HepG2 (cell line): ENCODE data around the gene ATP5PF. TPM values are rescaled to one million over a fixed set of nuclear protein-coding genes. Genes with fewer than 3 reads are reported as not detected.

Source experiments
- ATAC-seq: fragments of 200-7000 bp; cut with Tn5 transposase; 3 replicates; pipeline ENCODE4 v1.9.1; 2020; ENCODE audit warnings: mild to moderate bottlenecking, moderate library complexity
- BruUV-seq: library from RNA; stranded (reverse); fragments of 400-500 nt; replicated peaks from 2 replicates; lab custom pipeline; 2021; lab: Mats Ljungman, UMichigan
- CTCF ChIA-PET: fragments of 300-600 bp; formaldehyde crosslinking; extraction: SDS; loops from one replicate; lab custom pipeline; 2021; ENCODE audit warnings: low total read pairs, inconsistent platforms, low intra/inter-chr PET ratio; lab: Yijun Ruan, JAX
- POLR2A ChIA-PET: fragments of 350-600 bp; sonication (Branson Sonifier 250); formaldehyde crosslinking; loops from one replicate; lab custom pipeline; 2020; ENCODE audit warnings: antibody characterized with exemption, inconsistent platforms; lab: Yijun Ruan, JAX
- DNase-seq: peaks from one replicate; pipeline ENCODE4 v3.0.0-alpha.2; 2015; ENCODE audit warnings: low spot score
- FAIRE-seq: peaks from 3 replicates; lab custom pipeline; 2011; peaks lifted over from hg19 to GRCh38; lab: Jason Lieb, UNC
- H2AFZ ChIP-seq: one replicate; pipeline ENCODE4 v1.6.1; 2011; ENCODE audit warnings: low read length, inconsistent platforms
- H3K27ac ChIP-seq: fragments of 300-600 bp; 3 replicates; pipeline ENCODE4 v1.8.0; 2011; ENCODE audit warnings: mixed run types, mild to moderate bottlenecking, mixed read lengths, low read length, inconsistent platforms; ENCODE audit not compliant: insufficient read depth; ENCODE audit errors: extremely low read length
- H3K27me3 ChIP-seq, 2 experiments: fragments of 200-600 bp in 1 of 2; 2 replicates in 1 of 2; 3 replicates in 1 of 2; pipeline versions ENCODE4 v1.6.0 to v1.8.0; 2011; ENCODE audit warnings: low read length in 2 of 2, mild to moderate bottlenecking in 2 of 2, moderate library complexity in 2 of 2, inconsistent platforms in 1 of 2; ENCODE audit not compliant: insufficient read depth in 2 of 2, control insufficient read depth in 1 of 2
- H3K36me3 ChIP-seq, 2 experiments: fragments of 200-600 bp in 1 of 2; replicated peaks in 1 of 2; 2 replicates in 1 of 2; 3 replicates in 1 of 2; pipeline versions ENCODE4 v1.5.1 to v1.8.0; 2011; ENCODE audit warnings: low read length in 2 of 2, inconsistent platforms in 1 of 2; ENCODE audit not compliant: insufficient read depth in 2 of 2, control insufficient read depth in 1 of 2
- H3K4me1 ChIP-seq: 2 replicates; pipeline ENCODE4 v1.5.1; 2012; ENCODE audit warnings: low read length, inconsistent platforms; ENCODE audit not compliant: insufficient read depth
- H3K4me2 ChIP-seq: 2 replicates; pipeline ENCODE4 v1.6.0; 2011; ENCODE audit warnings: low read depth, low read length, inconsistent platforms
- H3K4me3 ChIP-seq, 3 experiments: fragments of 200-600 bp in 1 of 3; sonication (generic), shearing (Covaris generic) in 1 of 3; replicated peaks in 1 of 3; 2 replicates each; pipeline ENCODE4 v1.5.1; 2011 to 2016; ENCODE audit warnings: low read length in 3 of 3, inconsistent platforms in 2 of 3, low read depth in 2 of 3, mild to moderate bottlenecking in 2 of 3, control low read depth in 1 of 3, mixed read lengths in 1 of 3; ENCODE audit not compliant: insufficient read depth in 1 of 3
- H3K79me2 ChIP-seq: one replicate; pipeline ENCODE4 v1.6.1; 2011; ENCODE audit warnings: low read length, inconsistent platforms; ENCODE audit not compliant: insufficient read depth
- H3K9ac ChIP-seq: 2 replicates; pipeline ENCODE4 v1.6.0; 2011; ENCODE audit warnings: mild to moderate bottlenecking, low read depth, low read length, inconsistent platforms; ENCODE audit not compliant: insufficient read depth
- H3K9me3 ChIP-seq: 2 replicates; pipeline ENCODE4 v1.5.1; 2012; ENCODE audit warnings: mild to moderate bottlenecking, low read length
- H4K20me1 ChIP-seq: 2 replicates; pipeline ENCODE4 v1.6.0; 2011; ENCODE audit warnings: inconsistent platforms, mild to moderate bottlenecking, low read length, moderate library complexity; ENCODE audit not compliant: insufficient read depth
- CBX2 ChIP-seq, 2 experiments: fragments of 200-600 bp in 1 of 2; sonication (generic); formaldehyde crosslinking in 1 of 2; IDR thresholded peaks; 2 replicates each; pipeline versions ENCODE4 v1.7.0 to v1.8.1; 2018 to 2022; ENCODE audit warnings: low read depth in 2 of 2, low read length in 1 of 2, mild to moderate bottlenecking in 1 of 2, missing genetic modification reagents in 1 of 2
- CHCHD3 ChIP-seq: sonication (generic); formaldehyde crosslinking; IDR thresholded peaks from 2 replicates; pipeline ENCODE4 v1.8.0; 2022; ENCODE audit warnings: mild to moderate bottlenecking, missing genetic modification reagents, moderate library complexity
- FOXO1 ChIP-seq: sonication (generic); formaldehyde crosslinking; IDR thresholded peaks from 2 replicates; pipeline ENCODE4 v1.4.0; 2020; ENCODE audit warnings: missing genetic modification reagents
- HOMEZ ChIP-seq: IDR thresholded peaks from 2 replicates; pipeline ENCODE4 v1.6.1; 2016; ENCODE audit warnings: low read depth
- LCORL ChIP-seq, 2 experiments: fragments of 450-650 bp in 1 of 2; sonication (generic) in 1 of 2; formaldehyde crosslinking in 1 of 2; IDR thresholded peaks; 2 replicates each; pipeline versions ENCODE4 v1.5.0 to v1.6.1; 2017 to 2020; ENCODE audit warnings: antibody characterized with exemption in 1 of 2, missing genetic modification reagents in 1 of 2
- MAZ ChIP-seq, 2 experiments: sonication (generic) in 1 of 2; formaldehyde crosslinking in 1 of 2; IDR thresholded peaks; 2 replicates each; pipeline versions ENCODE4 v1.5.0 to v1.6.1; 2012 to 2020; ENCODE audit warnings: low read depth in 2 of 2, mild to moderate bottlenecking in 2 of 2, borderline replicate concordance in 1 of 2, improper control_type of control experiment in 1 of 2, low read length in 1 of 2, missing genetic modification reagents in 1 of 2, moderate library complexity in 1 of 2
- MLLT10 ChIP-seq: sonication (generic); formaldehyde crosslinking; IDR thresholded peaks from 2 replicates; pipeline ENCODE4 v1.4.0; 2020; ENCODE audit warnings: missing genetic modification reagents
- NFE2L2 ChIP-seq: fragments of 150-350 bp; IDR thresholded peaks from 2 replicates; pipeline ENCODE4 v1.6.1; 2014; ENCODE audit warnings: low read length
- NR1H2 ChIP-seq: sonication (generic); formaldehyde crosslinking; IDR thresholded peaks from 2 replicates; pipeline ENCODE4 v1.8.1; 2022; ENCODE audit warnings: low read depth, missing genetic modification reagents, borderline replicate concordance
- RBFOX2 ChIP-seq: fragments of 200-400 bp; formaldehyde crosslinking; IDR thresholded peaks from 2 replicates; pipeline ENCODE4 v1.6.1; 2017; ENCODE audit warnings: low read depth, mild to moderate bottlenecking, low read length
- SAP130 ChIP-seq: IDR thresholded peaks from 2 replicates; pipeline ENCODE4 v1.6.1; 2016; ENCODE audit warnings: low read depth
- SOX5 ChIP-seq: IDR thresholded peaks from 2 replicates; pipeline ENCODE4 v1.6.1; 2016; ENCODE audit warnings: borderline replicate concordance
- SP1 ChIP-seq, 2 experiments: fragments of 450-650 bp in 1 of 2; sonication (generic) in 1 of 2; formaldehyde crosslinking in 1 of 2; IDR thresholded peaks; 2 replicates each; pipeline versions ENCODE4 v1.4.0 to v1.6.1; 2016 to 2020; ENCODE audit warnings: missing genetic modification reagents in 1 of 2
- ZBTB3 ChIP-seq: sonication (generic); formaldehyde crosslinking; IDR thresholded peaks from 2 replicates; pipeline ENCODE4 v1.4.0; 2020; ENCODE audit warnings: low read depth, mild to moderate bottlenecking, moderate library complexity, missing genetic modification reagents, borderline replicate concordance
- ZNF335 ChIP-seq: sonication (generic); formaldehyde crosslinking; IDR thresholded peaks from 2 replicates; pipeline ENCODE4 v1.4.0; 2020; ENCODE audit warnings: missing genetic modification reagents
- ZNF569 ChIP-seq: sonication (generic); formaldehyde crosslinking; IDR thresholded peaks from 2 replicates; pipeline ENCODE4 v1.5.0; 2020; ENCODE audit warnings: mild to moderate bottlenecking, missing genetic modification reagents, moderate library complexity, borderline replicate concordance
- ZSCAN9 ChIP-seq: IDR thresholded peaks from 2 replicates; pipeline ENCODE4 v1.6.1; 2016; ENCODE audit warnings: borderline replicate concordance
- WGBS: methylation state at CpG from one replicate; pipeline ENCODE4 v1.1.6; 2017; ENCODE audit warnings: low lambda C conversion rate; 5-methylcytosine and 5-hydroxymethylcytosine counted together
- in situ Hi-C: cut with HindIII; loops from 2 replicates; pipeline ENCODE4 v1.10.0; 2017; ENCODE audit warnings: low pct_unique_long_range_greater_than_20kb; ENCODE audit not compliant: extremely low pct_ligation_motif_present
- intact Hi-C: fragments of 100-400 bp; cut with micrococcal nuclease; formaldehyde crosslinking; loops from one replicate; pipeline ENCODE4 v1.10.0; 2022; ENCODE audit not compliant: unreplicated experiment
- polyA plus RNA-seq, 8 experiments: library from polyadenylated mRNA; depleted of rRNA in 3 of 8; stranded (reverse) in 7 of 8; unstranded in 1 of 8; fragments of >200 nt; fragmentation: Illumina TruSeq in 4 of 8; extraction: Trizol in 4 of 8; gene quantifications; 2 replicates each; pipeline versions ENCODE4 v1.2.1 to v1.2.3, GENCODE V29; 2011 to 2016; ENCODE audit warnings: low read depth in 4 of 8, missing spikeins in 1 of 8, mixed read lengths in 1 of 8; ENCODE audit not compliant: insufficient read depth in 1 of 8
- total RNA-seq, 5 experiments: library from RNA; depleted of rRNA; stranded (reverse); fragments of >200 nt; fragmentation: Illumina TruSeq; extraction: Trizol; gene quantifications; 2 replicates each; pipeline ENCODE4 v1.2.3, GENCODE V29; 2016; ENCODE audit warnings: low read depth in 1 of 5

ATP5PF gene
- total and polyA plus RNA-seq, 2 of the 13 experiments (the other 11 are each of a cell fraction or from before 2014, with no cell fraction given), result 131 to 157 TPM

GRCh38 chr21:25737421-25737820 is 2.7 kb upstream of the ATP5PF start:
- POLR2A ChIA-PET, result no interaction called here

More at GRCh38 chr21:25737421-25737820, 2.7 kb upstream of the ATP5PF start:
- no peak overlapping the region for H2AFZ ChIP-seq
- peaks cover 6% of the 10 kb centered on the region; the same call in 1 of the 2 replicates for H4K20me1 ChIP-seq
- intact Hi-C loops, result loop anchor here (2.0 kb wide), 1 partner anchor 63 kb away; no protein-coding TSS in a partner anchor
- H3K4me2 ChIP-seq, result no peak overlapping the region
- peaks cover 25% of the 10 kb centered on the region for H3K4me1 ChIP-seq
- no peaks in the 10 kb centered on the region; a peak in 1 of 5 replicates for H3K27me3 ChIP-seq
- H3K9ac ChIP-seq, result no peak overlapping the region
- peaks cover 53% of the 10 kb centered on the region for H3K79me2 ChIP-seq
- H3K4me3 ChIP-seq, result peak overlapping the region in 1 of 3 experiments; percentile 100; a peak in 1 of 6 replicates
- H3K27ac ChIP-seq, result no peak overlapping the region
- DNase-seq (no peak), ATAC-seq (no peak), FAIRE-seq (no peak)
- no TSS peak for BruUV-seq
- H3K9me3 ChIP-seq, result no peaks in the 10 kb centered on the region
- TF ChIP-seq ZSCAN9 (CRISPR knock-in tag), result no peak
- TF ChIP-seq ZNF335 (CRISPR knock-in tag), result no peak
- TF ChIP-seq RBFOX2, result no peak
- no peak for TF ChIP-seq NFE2L2
- no peak for TF ChIP-seq HOMEZ (CRISPR knock-in tag)
- TF ChIP-seq MLLT10 (CRISPR knock-in tag), result no peak
- no peak for TF ChIP-seq SAP130
- TF ChIP-seq CHCHD3 (CRISPR knock-in tag), result no peak
- TF ChIP-seq SP1 (IDR thresholded peaks at IDR 0.05), result no peak
- no peak for TF ChIP-seq SP1 (CRISPR knock-in tag; IDR thresholded peaks at IDR 0.05)
- no peak for TF ChIP-seq NR1H2 (CRISPR knock-in tag)
- no peak for TF ChIP-seq FOXO1 (CRISPR knock-in tag)
- TF ChIP-seq ZNF569 (CRISPR knock-in tag), result no peak
- no peak for TF ChIP-seq ZBTB3 (CRISPR knock-in tag)
- TF ChIP-seq CBX2 (IDR thresholded peaks at IDR 0.05; ENCODE audit: low read depth, low read length), result no peak
- no peak for TF ChIP-seq CBX2 (CRISPR knock-in tag; IDR thresholded peaks at IDR 0.05; ENCODE audit: low read depth)
- no peak for TF ChIP-seq SOX5 (CRISPR knock-in tag)
- no peak for TF ChIP-seq LCORL (IDR thresholded peaks at IDR 0.05)
- no peak for TF ChIP-seq LCORL (CRISPR knock-in tag; IDR thresholded peaks at IDR 0.05)
- TF ChIP-seq MAZ (IDR thresholded peaks at IDR 0.05; ENCODE audit: borderline replicate concordance, low read depth, low read length), result no peak
- TF ChIP-seq MAZ (CRISPR knock-in tag; IDR thresholded peaks at IDR 0.05; ENCODE audit: low read depth), result no peak
- peaks cover 0 to 1% of the 10 kb centered on the region in 2 experiments; a peak in 1 of 5 replicates for H3K36me3 ChIP-seq
- 94% methylated on average over 1 of the region's 1 CpG for WGBS
- CTCF ChIA-PET, result no interaction called here
- in situ Hi-C loops, result no loop called here
